Left lung (tissue), 10 donors: Measurements from ENCODE around the gene TRIM8. TPM values are rescaled to one million over a fixed set of nuclear protein-coding genes. Genes with fewer than 3 reads are reported as not detected.

ENCODE experiments used
- ATAC-seq: fragments of 200-7000 bp; cut with Tn5 transposase; one replicate; pipeline ENCODE4 v1.9.1; 2020; ENCODE audit warnings: moderate library complexity
- DNase-seq, 4 donors: peaks; one replicate each; pipeline ENCODE4 v3.0.0-alpha.2; 2013 to 2020
- H3K27ac ChIP-seq, 2 donors: fragments of 200-600 bp; sonication (generic) in 1 of 2; one replicate each; pipeline versions ENCODE4 v1.5.0 to v1.8.0; 2020 to 2021
- H3K27me3 ChIP-seq, 2 donors: fragments of 200-600 bp; sonication (generic) in 1 of 2; one replicate each; pipeline versions ENCODE4 v1.5.0 to v1.8.0; 2020 to 2021
- H3K36me3 ChIP-seq, 2 donors: fragments of 200-600 bp; sonication (generic) in 1 of 2; one replicate each; pipeline versions ENCODE4 v1.5.0 to v1.8.0; 2020 to 2021
- H3K4me1 ChIP-seq, 2 donors: fragments of 200-600 bp; one replicate each; pipeline ENCODE4 v1.8.0; 2021
- H3K4me3 ChIP-seq, 2 donors: fragments of 200-600 bp; sonication (generic) in 1 of 2; one replicate each; pipeline versions ENCODE4 v1.5.0 to v1.8.0; 2020 to 2021; ENCODE audit warnings: mild to moderate bottlenecking in 1 of 2
- H3K9me3 ChIP-seq, 2 donors: fragments of 200-600 bp; sonication (generic) in 1 of 2; one replicate each; pipeline versions ENCODE4 v1.5.0 to v1.8.0; 2020 to 2021
- intact Hi-C, 2 donors: fragments of 100-400 bp; cut with DNase I; formaldehyde crosslinking; loops; one replicate each; pipeline versions ENCODE4 v1.11.2 to v1.14.2; 2022
- polyA plus RNA-seq, 6 donors: library from polyadenylated mRNA; unstranded; fragments of 120-200 nt; gene quantifications; one replicate each; pipeline ENCODE4 v1.2.1, GENCODE V29; 2013; ENCODE audit not compliant: insufficient read length in 6 of 6
- total RNA-seq, 2 donors: library from RNA; stranded (reverse); fragmentation: NEBNext Ultra II Directional; extraction: Animal tissue kit (Norgen Biotek cat#: 25700); gene quantifications; one replicate each; pipeline ENCODE4 v1.2.1, GENCODE V29; 2021
- TF ChIP-seq, protein P1 (sequence below), 2 donors: fragments of 200-600 bp; sonication (generic) in 1 of 2; IDR thresholded peaks; one replicate each; pipeline versions ENCODE4 v1.5.0 to v1.8.0; 2021; ENCODE audit warnings: antibody characterized with exemption in 2 of 2
- donor health status: DM: no; HTN: yes; CAD: no.
- donor health status: DM: no; HTN: no; CAD: no.

The TRIM8 gene
- total and polyA plus RNA-seq, 8 donors: 88.9 to 180 (median 112) TPM

DNA sequence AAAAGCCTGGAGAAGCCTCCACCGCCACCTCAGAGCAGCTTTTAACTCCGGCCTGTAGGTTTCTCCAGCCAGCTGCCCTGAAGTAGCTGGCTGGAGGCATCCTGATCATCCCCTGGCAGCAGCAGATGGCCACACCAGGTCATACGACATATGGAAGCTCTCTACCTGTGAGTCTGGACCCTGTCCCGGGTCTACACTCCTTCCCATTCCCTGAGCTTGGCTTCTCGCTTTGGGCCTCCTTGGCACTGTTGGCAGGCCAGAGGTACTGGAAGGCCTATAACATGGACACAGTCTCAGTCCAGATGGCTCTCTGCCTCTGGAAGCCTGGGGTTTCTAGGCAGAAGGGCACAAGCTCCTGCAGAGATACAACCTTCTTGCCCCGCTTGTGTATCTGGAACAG is 43.5 kb upstream of the TRIM8 start:
- H3K36me3 ChIP-seq: peaks cover 0 to 53% of the 10 kb centered on the region in 2 donors
- TF ChIP-seq, protein P1, sequence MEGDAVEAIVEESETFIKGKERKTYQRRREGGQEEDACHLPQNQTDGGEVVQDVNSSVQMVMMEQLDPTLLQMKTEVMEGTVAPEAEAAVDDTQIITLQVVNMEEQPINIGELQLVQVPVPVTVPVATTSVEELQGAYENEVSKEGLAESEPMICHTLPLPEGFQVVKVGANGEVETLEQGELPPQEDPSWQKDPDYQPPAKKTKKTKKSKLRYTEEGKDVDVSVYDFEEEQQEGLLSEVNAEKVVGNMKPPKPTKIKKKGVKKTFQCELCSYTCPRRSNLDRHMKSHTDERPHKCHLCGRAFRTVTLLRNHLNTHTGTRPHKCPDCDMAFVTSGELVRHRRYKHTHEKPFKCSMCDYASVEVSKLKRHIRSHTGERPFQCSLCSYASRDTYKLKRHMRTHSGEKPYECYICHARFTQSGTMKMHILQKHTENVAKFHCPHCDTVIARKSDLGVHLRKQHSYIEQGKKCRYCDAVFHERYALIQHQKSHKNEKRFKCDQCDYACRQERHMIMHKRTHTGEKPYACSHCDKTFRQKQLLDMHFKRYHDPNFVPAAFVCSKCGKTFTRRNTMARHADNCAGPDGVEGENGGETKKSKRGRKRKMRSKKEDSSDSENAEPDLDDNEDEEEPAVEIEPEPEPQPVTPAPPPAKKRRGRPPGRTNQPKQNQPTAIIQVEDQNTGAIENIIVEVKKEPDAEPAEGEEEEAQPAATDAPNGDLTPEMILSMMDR (IDR thresholded peaks at IDR 0.05): no peak
- no peaks in the 10 kb centered on the region for H3K27me3 ChIP-seq
- DNase-seq (no peak), ATAC-seq (no peak)
- peaks cover 13 to 67% of the 10 kb centered on the region in 2 donors for H3K4me1 ChIP-seq
- H3K27ac ChIP-seq: peak overlapping the region in 1 of 2 donors; percentile 63
- H3K4me3 ChIP-seq: no peak overlapping the region
- no peaks in the 10 kb centered on the region for H3K9me3 ChIP-seq
- intact Hi-C loops: no loop called here

DNA sequence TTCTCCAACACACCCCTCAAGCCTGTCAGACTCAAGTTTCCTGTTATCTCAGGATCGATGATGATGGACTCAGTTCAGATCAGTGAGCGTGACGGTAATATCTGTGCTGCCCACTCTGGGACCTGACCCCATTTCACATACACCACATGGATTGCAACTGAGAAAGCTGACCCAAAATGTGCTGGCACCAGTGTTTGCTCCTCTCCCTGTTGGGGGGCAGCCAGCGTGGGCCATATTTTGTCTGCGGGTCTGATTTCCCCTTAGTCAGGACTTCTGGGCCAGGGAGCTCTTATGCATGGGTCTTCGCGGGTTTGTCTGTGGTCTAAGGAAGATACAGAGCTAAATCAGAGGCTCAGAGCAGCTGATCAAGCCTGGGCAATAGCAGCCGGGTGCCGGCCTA is 42.6 kb upstream of the TRIM8 start:
- intact Hi-C loops: no loop called here
- DNase-seq (no peak), ATAC-seq (no peak)
- no peak overlapping the region for H3K4me3 ChIP-seq
- TF ChIP-seq, protein P1 (IDR thresholded peaks at IDR 0.05): no peak
- peaks cover 13 to 60% of the 10 kb centered on the region in 2 donors for H3K4me1 ChIP-seq
- no peaks in the 10 kb centered on the region for H3K9me3 ChIP-seq
- peak overlapping the region; percentile 45 to 63 for H3K27ac ChIP-seq
- no peaks in the 10 kb centered on the region for H3K27me3 ChIP-seq
- peaks cover 0 to 53% of the 10 kb centered on the region in 2 donors for H3K36me3 ChIP-seq

GRCh38 chr10:102602272-102603045 is 41.8 kb upstream of the TRIM8 start:
- Histone ChIP-seq H3K4me1 (peaks cover 13 to 54% of the 10 kb centered on the region in 2 donors), H3K36me3 (peaks cover 0 to 48% of the 10 kb centered on the region in 2 donors), H3K4me3 (no peak overlapping the region), H3K9me3 (no peaks in the 10 kb centered on the region), H3K27ac (peak overlapping the region; percentile 45 to 63), H3K27me3 (no peaks in the 10 kb centered on the region)
- ATAC-seq (no peak), DNase-seq (peak in 1 of 4 donors; percentile 62)
- intact Hi-C loops: no loop called here
- TF ChIP-seq, protein P1 (IDR thresholded peaks at IDR 0.05): no peak

GRCh38 chr10:102603946-102604345 is 40.3 kb upstream of the TRIM8 start:
- intact Hi-C loops: no loop called here
- ATAC-seq: peak; percentile 29

GRCh38 chr10:102604439-102604841 is 39.8 kb upstream of the TRIM8 start:
- peaks cover 13 to 34% of the 10 kb centered on the region in 2 donors for H3K4me1 ChIP-seq
- peak; percentile 63 for ATAC-seq
- TF ChIP-seq, protein P1 (IDR thresholded peaks at IDR 0.05): no peak
- H3K27ac ChIP-seq: peak overlapping the region; percentile 42 to 73
- no peaks in the 10 kb centered on the region for H3K27me3 ChIP-seq
- H3K4me3 ChIP-seq: no peak overlapping the region
- H3K9me3 ChIP-seq: no peaks in the 10 kb centered on the region
- intact Hi-C loops: no loop called here
- H3K36me3 ChIP-seq: peaks cover 0 to 29% of the 10 kb centered on the region in 2 donors
- no peak for DNase-seq

More at GRCh38 chr10:102603946-102604345, 40.3 kb upstream of the TRIM8 start:
- Histone ChIP-seq H3K4me3 (no peak overlapping the region), H3K4me1 (peaks cover 13 to 39% of the 10 kb centered on the region in 2 donors), H3K27me3 (no peaks in the 10 kb centered on the region), H3K27ac (peak overlapping the region; percentile 42 to 73), H3K9me3 (no peaks in the 10 kb centered on the region), H3K36me3 (peaks cover 0 to 34% of the 10 kb centered on the region in 2 donors)
- TF ChIP-seq, protein P1 (IDR thresholded peaks at IDR 0.05): no peak
- DNase-seq: peak in 1 of 4 donors; percentile 67
